Ovary (tissue), 9 donors: ENCODE data around the gene PGGHG. TPM values are rescaled to one million over a fixed set of nuclear protein-coding genes. Genes with fewer than 3 reads are reported as not detected.
A peak's percentile ranks its signal among the peaks of the same experiment; 100 is the strongest.

Experiments used
- DNase-seq, 5 donors: peaks; one replicate each; pipeline ENCODE4 v3.0.0-alpha.2; 2019 to 2020
- H3K27ac ChIP-seq, 2 donors: fragments of 200-600 bp; one replicate each; pipeline versions ENCODE4 v1.5.1 to v1.8.0; 2019 to 2022
- H3K27me3 ChIP-seq: fragments of 200-600 bp; one replicate; pipeline ENCODE4 v1.8.0; 2022
- H3K36me3 ChIP-seq: fragments of 200-600 bp; sonication (generic); one replicate; pipeline ENCODE4 v1.5.1; 2019
- H3K4me1 ChIP-seq: one replicate; pipeline ENCODE4 v1.8.1; 2013; ENCODE audit warnings: mild to moderate bottlenecking, moderate library complexity; ENCODE audit not compliant: insufficient read depth
- H3K4me3 ChIP-seq: fragments of 200-600 bp; sonication (generic); one replicate; pipeline ENCODE4 v1.5.1; 2017
- H3K9me3 ChIP-seq, 2 donors: fragments of 200-600 bp in 1 of 2; sonication (generic) in 1 of 2; one replicate each; pipeline versions ENCODE4 v1.5.1 to v1.8.1; 2013 to 2019; ENCODE audit warnings: mild to moderate bottlenecking in 1 of 2, moderate library complexity in 1 of 2
- EP300 ChIP-seq: sonication (generic); formaldehyde crosslinking; IDR thresholded peaks from one replicate; pipeline ENCODE4 v1.6.1; 2017; ENCODE audit warnings: antibody characterized with exemption
- POLR2A ChIP-seq: fragments of 450-650 bp; IDR thresholded peaks from one replicate; pipeline ENCODE4 v1.6.1; 2017; ENCODE audit warnings: antibody characterized with exemption, mild to moderate bottlenecking, moderate library complexity
- WGBS, 3 donors: extraction: QIAGEN DNeasy Blood & Tissue Kit in 1 of 3; methylation state at CpG; one replicate each; pipeline versions ENCODE4 v1.1.5 to v1.1.7; 2013 to 2017; 5-methylcytosine and 5-hydroxymethylcytosine counted together
- intact Hi-C, 4 donors: fragments of 100-400 bp; cut with DNase I; formaldehyde crosslinking; loops; one replicate each; pipeline versions ENCODE4 v1.11.0 to v1.15.1; 2022 to 2023
- polyA plus RNA-seq, 2 donors: library from polyadenylated mRNA; stranded (reverse); fragments of 200-250 nt in 1 of 2; fragments of 350-450 nt in 1 of 2; fragmentation: Illumina TruSeq in 1 of 2; extraction: RNeasy Lipid Tissue Mini Kit (QIAGEN cat#74804) in 1 of 2; gene quantifications; one replicate each; pipeline ENCODE4 v1.2.3, GENCODE V29; 2013 to 2014
- small RNA-seq: library from RNA; depleted of rRNA; stranded (forward); fragments of <200 nt; gene quantifications from one replicate; pipeline ENCODE3, GENCODE V24; 2016
- total RNA-seq, 7 donors: library from RNA; depleted of rRNA in 2 of 7; stranded (reverse); fragments of >200 nt in 2 of 7; fragmentation: NEBNext Ultra II Directional in 3 of 7; extraction: Animal tissue kit (Norgen Biotek cat#: 25700) in 3 of 7; gene quantifications; one replicate each; pipeline versions ENCODE4 v1.1.0 to v1.2.4, GENCODE V29; 2016 to 2023
- TF ChIP-seq, protein P1 (sequence below), 3 donors: fragments of 450-650 bp in 2 of 3; fragments of 200-600 bp in 1 of 3; IDR thresholded peaks; one replicate each; pipeline versions ENCODE4 v1.5.1 to v1.8.0; 2016 to 2022; ENCODE audit warnings: antibody characterized with exemption in 3 of 3, mild to moderate bottlenecking in 1 of 3
- donor health status: DM: no; HTN: no; CAD: no; lungs with moderate emphysema.
- donor health status: DM: no; HTN: no; CAD: no.
- donor health status: Bipolar disorder and iron deficiency.
- donor health status: DM: yes; HTN: yes; CAD: no.
- donor health status: DM: no; HTN: no; CAD: no.
- donor health status: DM: yes; HTN: yes; CAD: no.

The PGGHG gene
- total and polyA plus RNA-seq, 9 donors = 0.25 to 21.3 (median 9.3) TPM

GRCh38 chr11:339963-340362 is 51.0 kb downstream of the PGGHG start:
- peaks cover 14% of the 10 kb centered on the region for H3K4me1 ChIP-seq
- no peaks in the 10 kb centered on the region for H3K27me3 ChIP-seq
- no peak for TF ChIP-seq EP300
- TF ChIP-seq, protein P1, sequence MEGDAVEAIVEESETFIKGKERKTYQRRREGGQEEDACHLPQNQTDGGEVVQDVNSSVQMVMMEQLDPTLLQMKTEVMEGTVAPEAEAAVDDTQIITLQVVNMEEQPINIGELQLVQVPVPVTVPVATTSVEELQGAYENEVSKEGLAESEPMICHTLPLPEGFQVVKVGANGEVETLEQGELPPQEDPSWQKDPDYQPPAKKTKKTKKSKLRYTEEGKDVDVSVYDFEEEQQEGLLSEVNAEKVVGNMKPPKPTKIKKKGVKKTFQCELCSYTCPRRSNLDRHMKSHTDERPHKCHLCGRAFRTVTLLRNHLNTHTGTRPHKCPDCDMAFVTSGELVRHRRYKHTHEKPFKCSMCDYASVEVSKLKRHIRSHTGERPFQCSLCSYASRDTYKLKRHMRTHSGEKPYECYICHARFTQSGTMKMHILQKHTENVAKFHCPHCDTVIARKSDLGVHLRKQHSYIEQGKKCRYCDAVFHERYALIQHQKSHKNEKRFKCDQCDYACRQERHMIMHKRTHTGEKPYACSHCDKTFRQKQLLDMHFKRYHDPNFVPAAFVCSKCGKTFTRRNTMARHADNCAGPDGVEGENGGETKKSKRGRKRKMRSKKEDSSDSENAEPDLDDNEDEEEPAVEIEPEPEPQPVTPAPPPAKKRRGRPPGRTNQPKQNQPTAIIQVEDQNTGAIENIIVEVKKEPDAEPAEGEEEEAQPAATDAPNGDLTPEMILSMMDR (IDR thresholded peaks at IDR 0.05) = no peak
- no peak for TF ChIP-seq POLR2A
- no peaks in the 10 kb centered on the region for H3K36me3 ChIP-seq
- WGBS, 3 donors = 91 to 94% (median 92%) methylated on average over 2 of the region's 2 CpGs
- intact Hi-C loops = no loop called here
- no peaks in the 10 kb centered on the region for H3K9me3 ChIP-seq
- DNase-seq = no peak
- no peak overlapping the region for H3K27ac ChIP-seq
- H3K4me3 ChIP-seq = no peak overlapping the region

- H3K4me1 ChIP-seq = peaks cover 10% of the 10 kb centered on the region
- WGBS, 3 donors = 72 to 88% (median 81%) methylated on average over 4 to 5 of the region's 5 CpGs
- no peak overlapping the region for H3K4me3 ChIP-seq
- DNase-seq = peak in 1 of 5 donors; percentile 2
- intact Hi-C loops = no loop called here
- no peaks in the 10 kb centered on the region for H3K36me3 ChIP-seq
- no peak for TF ChIP-seq EP300
- no peak for TF ChIP-seq POLR2A
- TF ChIP-seq, protein P1 (IDR thresholded peaks at IDR 0.05) = no peak
- H3K9me3 ChIP-seq = no peaks in the 10 kb centered on the region
- no peak overlapping the region for H3K27ac ChIP-seq
- no peaks in the 10 kb centered on the region for H3K27me3 ChIP-seq
Measured at GRCh38 chr11:340539-341512, 51.9 kb downstream of the PGGHG start.

DNA sequence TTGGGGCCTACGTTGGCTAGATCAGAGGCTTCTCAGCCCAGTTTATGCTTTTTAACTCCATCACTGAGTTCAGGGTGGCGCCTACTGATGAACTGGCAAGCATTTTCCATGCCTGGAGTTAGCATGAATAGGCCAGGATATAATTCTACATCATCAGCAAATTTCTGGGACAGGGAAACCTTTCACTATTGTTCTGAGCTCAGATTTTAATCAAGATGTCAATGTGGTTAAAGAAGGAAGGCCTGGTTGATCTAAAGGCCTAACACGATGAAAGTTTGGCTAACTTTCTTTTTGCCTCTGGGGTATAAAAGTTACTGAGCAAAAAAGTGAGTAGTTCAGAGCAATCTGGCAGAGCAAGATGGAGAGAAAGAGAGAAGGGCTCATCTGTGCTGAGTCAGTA is 53.4 kb downstream of the PGGHG start:
- peak in 1 of 5 donors; percentile 1 for DNase-seq
- Histone ChIP-seq H3K4me1 (peaks cover 2% of the 10 kb centered on the region), H3K4me3 (no peak overlapping the region), H3K27me3 (no peaks in the 10 kb centered on the region), H3K27ac (no peak overlapping the region), H3K9me3 (no peaks in the 10 kb centered on the region), H3K36me3 (no peaks in the 10 kb centered on the region)
- WGBS, 3 donors = 88 to 91% (median 90%) methylated on average over 3 of the region's 3 CpGs
- TF ChIP-seq, protein P1 (IDR thresholded peaks at IDR 0.05) = no peak
- TF ChIP-seq EP300 (no peak), POLR2A (no peak)
- intact Hi-C loops = no loop called here

DNA sequence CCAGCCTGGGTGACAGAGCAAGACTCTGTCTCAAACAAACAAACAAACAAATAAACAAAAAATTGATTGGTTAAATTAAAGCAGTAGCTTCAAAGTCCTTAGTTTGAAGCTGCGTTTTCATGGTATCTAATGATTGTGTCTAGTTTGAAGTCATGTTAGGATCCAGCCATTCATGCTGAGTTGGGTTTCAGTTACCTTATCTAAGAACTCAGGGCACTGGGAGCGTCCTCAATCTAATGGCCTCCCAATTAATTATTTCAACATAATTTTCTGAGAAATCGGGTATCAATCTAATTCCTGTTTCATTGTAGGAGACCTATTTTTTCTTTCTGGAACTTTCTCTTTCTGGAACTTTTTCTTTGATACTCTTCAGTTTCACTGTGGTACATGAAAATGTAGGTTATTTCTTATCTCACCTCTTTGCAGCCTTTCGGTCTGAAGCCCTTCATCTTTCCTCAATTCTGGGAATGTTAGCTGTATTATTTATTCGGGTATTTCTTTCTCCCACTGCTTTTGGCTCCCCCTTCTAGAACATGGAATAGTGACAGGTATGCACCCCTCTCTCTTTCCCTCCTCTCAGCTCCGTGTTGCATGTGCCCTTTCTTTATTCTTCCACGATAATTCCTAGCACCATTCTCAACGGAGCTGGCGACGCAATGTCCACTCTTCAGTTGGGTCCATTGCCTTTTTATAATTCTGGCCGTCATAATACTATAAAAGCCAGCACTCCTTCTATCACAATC is 56.1 kb downstream of the PGGHG start:
- no peaks in the 10 kb centered on the region for H3K36me3 ChIP-seq
- H3K27me3 ChIP-seq = no peaks in the 10 kb centered on the region
- intact Hi-C loops = no loop called here
- no peak for TF ChIP-seq EP300
- TF ChIP-seq POLR2A = no peak
- TF ChIP-seq, protein P1 (IDR thresholded peaks at IDR 0.05) = no peak
- no peaks in the 10 kb centered on the region for H3K9me3 ChIP-seq
- H3K4me3 ChIP-seq = no peak overlapping the region
- peak in 2 of 5 donors; percentile 2 to 7 for DNase-seq
- H3K4me1 ChIP-seq = no peaks in the 10 kb centered on the region
- no peak overlapping the region for H3K27ac ChIP-seq
- WGBS, 3 donors = 85 to 88% (median 87%) methylated on average over 11 of the region's 11 CpGs

Small RNAs within 50 kb of the gene (small RNA-seq; reads per million reads assigned to genes)
- not detected for gene AC136475.6

Other genes starting within 250 kb of the PGGHG start
- not detected for gene SCGB1C1, start 96.0 kb upstream of the PGGHG start, total RNA-seq
- gene SCGB1C1, start 96.0 kb upstream of the PGGHG start, polyA plus RNA-seq = not detected
- 10 to 100 TPM; 24.6 to 76.6 (median 65.5) TPM for gene BET1L, start 81.7 kb upstream of the PGGHG start, total RNA-seq
- gene BET1L, start 81.7 kb upstream of the PGGHG start, polyA plus RNA-seq = 10 to 100 TPM; 38.9 to 51.6 TPM
- 100 to 1,000 TPM in 1 of 7 donors, 10 to 100 TPM in 6; 53.4 to 119 (median 87.4) TPM for gene RIC8A, start 81.4 kb upstream of the PGGHG start, total RNA-seq
- 10 to 100 TPM; 33.6 to 56.4 TPM for gene RIC8A, start 81.4 kb upstream of the PGGHG start, polyA plus RNA-seq
- gene SIRT3, start 52.8 kb upstream of the PGGHG start, total RNA-seq = 10 to 100 TPM; 11.1 to 24.4 (median 22.7) TPM
- gene SIRT3, start 52.8 kb upstream of the PGGHG start, polyA plus RNA-seq = 10 to 100 TPM; 17.4 to 21.5 TPM
- gene PSMD13, start 52.1 kb upstream of the PGGHG start, total RNA-seq = 10 to 100 TPM; 66.2 to 80.1 (median 75.8) TPM
- gene PSMD13, start 52.1 kb upstream of the PGGHG start, polyA plus RNA-seq = 10 to 100 TPM; 74.9 to 88.9 TPM
- 1 to 10 TPM in 1 of 7 donors, under 1 TPM in 4, not detected in 2; 0.15 to 1.1 (median 0.20) TPM for gene NLRP6, start 10.7 kb upstream of the PGGHG start, total RNA-seq
- under 1 TPM in 1 of 2 donors, not detected in 1; 0.02 TPM for gene NLRP6, start 10.7 kb upstream of the PGGHG start, polyA plus RNA-seq
- not detected for gene IFITM5, start 10.4 kb downstream of the PGGHG start, total RNA-seq
- gene IFITM5, start 10.4 kb downstream of the PGGHG start, polyA plus RNA-seq = not detected
- gene IFITM2, start 18.7 kb downstream of the PGGHG start, total RNA-seq = 1,000 to 10,000 TPM in 1 of 7 donors, 100 to 1,000 TPM in 6; 207 to 1,149 (median 546) TPM
- gene IFITM2, start 18.7 kb downstream of the PGGHG start, polyA plus RNA-seq = 100 to 1,000 TPM; 306 to 616 TPM
- gene IFITM1, start 24.9 kb downstream of the PGGHG start, total RNA-seq = 100 to 1,000 TPM; 317 to 760 (median 496) TPM
- gene IFITM1, start 24.9 kb downstream of the PGGHG start, polyA plus RNA-seq = 100 to 1,000 TPM; 211 to 748 TPM
- gene IFITM3, start 31.7 kb downstream of the PGGHG start, total RNA-seq = 1,000 to 10,000 TPM in 2 of 7 donors, 100 to 1,000 TPM in 5; 150 to 1,394 (median 665) TPM
- 1,000 to 10,000 TPM in 1 of 2 donors, 100 to 1,000 TPM in 1; 506 to 1,096 TPM for gene IFITM3, start 31.7 kb downstream of the PGGHG start, polyA plus RNA-seq
- 10 to 100 TPM; 14.7 to 90.3 (median 52.5) TPM for gene B4GALNT4, start 80.4 kb downstream of the PGGHG start, total RNA-seq
- gene B4GALNT4, start 80.4 kb downstream of the PGGHG start, polyA plus RNA-seq = 10 to 100 TPM in 1 of 2 donors, 1 to 10 TPM in 1; 1.3 to 58.1 TPM
- gene PKP3, start 105.1 kb downstream of the PGGHG start, total RNA-seq = 10 to 100 TPM in 1 of 7 donors, 1 to 10 TPM in 4, under 1 TPM in 2; 0.30 to 56.8 (median 3.4) TPM
- under 1 TPM in 1 of 2 donors, not detected in 1; 0.21 TPM for gene PKP3, start 105.1 kb downstream of the PGGHG start, polyA plus RNA-seq
- 10 to 100 TPM; 15.0 to 52.6 (median 27.5) TPM for gene SIGIRR, start 125.9 kb downstream of the PGGHG start, total RNA-seq
- gene SIGIRR, start 125.9 kb downstream of the PGGHG start, polyA plus RNA-seq = 10 to 100 TPM in 1 of 2 donors, 1 to 10 TPM in 1; 1.5 to 39.5 TPM
- 10 to 100 TPM in 1 of 7 donors, 1 to 10 TPM in 2, under 1 TPM in 4; 0.15 to 11.4 (median 0.82) TPM for gene ANO9, start 152.9 kb downstream of the PGGHG start, total RNA-seq
- gene ANO9, start 152.9 kb downstream of the PGGHG start, polyA plus RNA-seq = under 1 TPM; 0.12 to 0.31 TPM
- 10 to 100 TPM; 34.4 to 56.5 (median 42.7) TPM for gene PTDSS2, start 161.2 kb downstream of the PGGHG start, total RNA-seq
- gene PTDSS2, start 161.2 kb downstream of the PGGHG start, polyA plus RNA-seq = 10 to 100 TPM; 17.1 to 38.6 TPM
- gene RNH1, start 218.1 kb downstream of the PGGHG start, total RNA-seq = 100 to 1,000 TPM; 105 to 233 (median 169) TPM
- gene RNH1, start 218.1 kb downstream of the PGGHG start, polyA plus RNA-seq = 100 to 1,000 TPM in 1 of 2 donors, 10 to 100 TPM in 1; 17.4 to 147 TPM
- gene HRAS, start 246.4 kb downstream of the PGGHG start, total RNA-seq = 10 to 100 TPM; 21.3 to 49.6 (median 36.3) TPM
- 10 to 100 TPM in 1 of 2 donors, 1 to 10 TPM in 1; 4.3 to 38.0 TPM for gene HRAS, start 246.4 kb downstream of the PGGHG start, polyA plus RNA-seq
- gene LRRC56, start 248.4 kb downstream of the PGGHG start, total RNA-seq = 1 to 10 TPM in 6 of 7 donors, under 1 TPM in 1; 0.60 to 6.2 (median 2.0) TPM
- 1 to 10 TPM in 1 of 2 donors, not detected in 1; 2.1 TPM for gene LRRC56, start 248.4 kb downstream of the PGGHG start, polyA plus RNA-seq